SK-N-SH treated with all-trans-retinoic acid at 6 μM for 48 hours (cell line): ENCODE results near the gene LILRB5.

ENCODE experiments used
- CSDC2 ChIP-seq: fragments of 250-450 bp; sonication (Bioruptor Pico); IDR thresholded peaks from 2 replicates; pipeline ENCODE4 v1.5.0; 2020; ENCODE audit warnings: mild to moderate bottlenecking, moderate library complexity
- SNAI2 ChIP-seq: fragments of 250-450 bp; sonication (Bioruptor Pico); IDR thresholded peaks from 2 replicates; pipeline ENCODE4 v1.5.0; 2020; ENCODE audit warnings: mild to moderate bottlenecking, moderate library complexity
- ZC3H10 ChIP-seq: fragments of 250-450 bp; sonication (Bioruptor Pico); IDR thresholded peaks from 2 replicates; pipeline ENCODE4 v1.5.1; 2021; ENCODE audit warnings: mild to moderate bottlenecking, moderate library complexity
- ZNF565 ChIP-seq: fragments of 450-650 bp; formaldehyde crosslinking; conservative IDR thresholded peaks from 2 replicates; pipeline ENCODE4 v1.5.0; 2020; ENCODE audit warnings: low read depth, mild to moderate bottlenecking, moderate library complexity
- TF ChIP-seq, protein P1 (sequence below): fragments of 250-450 bp; sonication (Bioruptor Pico); IDR thresholded peaks from 2 replicates; pipeline ENCODE4 v1.8.0; 2020; ENCODE audit warnings: mild to moderate bottlenecking, moderate library complexity, borderline replicate concordance
- TF ChIP-seq, protein P2 (sequence below): fragments of 250-450 bp; sonication (Bioruptor Pico); IDR thresholded peaks from 2 replicates; pipeline ENCODE4 v1.5.0; 2020; ENCODE audit warnings: mild to moderate bottlenecking, moderate library complexity
- TF ChIP-seq, protein P3 (sequence below): fragments of 250-450 bp; sonication (Bioruptor Pico); IDR thresholded peaks from 2 replicates; pipeline ENCODE4 v1.5.1; 2021; ENCODE audit warnings: mild to moderate bottlenecking, moderate library complexity

DNA sequence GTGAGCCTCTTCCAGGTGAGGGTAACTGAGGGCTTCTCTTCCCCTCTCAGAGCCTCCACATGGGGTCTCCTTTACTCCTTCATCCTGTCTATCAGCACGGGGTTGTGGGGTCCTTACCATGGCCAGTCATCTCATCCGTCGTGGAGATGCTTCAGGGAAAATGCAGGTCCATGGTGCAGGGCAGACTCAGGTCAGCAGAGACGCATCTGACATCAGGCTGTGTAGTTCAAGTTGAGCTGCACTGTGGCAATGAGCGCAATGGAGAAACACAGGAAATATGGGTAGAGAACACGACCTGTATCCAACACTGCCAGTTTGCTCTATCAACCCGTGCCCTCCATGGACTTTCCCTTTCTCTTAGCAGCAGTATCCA is 42.0 kb upstream of the LILRB5 start:
- TF ChIP-seq, protein P1, sequence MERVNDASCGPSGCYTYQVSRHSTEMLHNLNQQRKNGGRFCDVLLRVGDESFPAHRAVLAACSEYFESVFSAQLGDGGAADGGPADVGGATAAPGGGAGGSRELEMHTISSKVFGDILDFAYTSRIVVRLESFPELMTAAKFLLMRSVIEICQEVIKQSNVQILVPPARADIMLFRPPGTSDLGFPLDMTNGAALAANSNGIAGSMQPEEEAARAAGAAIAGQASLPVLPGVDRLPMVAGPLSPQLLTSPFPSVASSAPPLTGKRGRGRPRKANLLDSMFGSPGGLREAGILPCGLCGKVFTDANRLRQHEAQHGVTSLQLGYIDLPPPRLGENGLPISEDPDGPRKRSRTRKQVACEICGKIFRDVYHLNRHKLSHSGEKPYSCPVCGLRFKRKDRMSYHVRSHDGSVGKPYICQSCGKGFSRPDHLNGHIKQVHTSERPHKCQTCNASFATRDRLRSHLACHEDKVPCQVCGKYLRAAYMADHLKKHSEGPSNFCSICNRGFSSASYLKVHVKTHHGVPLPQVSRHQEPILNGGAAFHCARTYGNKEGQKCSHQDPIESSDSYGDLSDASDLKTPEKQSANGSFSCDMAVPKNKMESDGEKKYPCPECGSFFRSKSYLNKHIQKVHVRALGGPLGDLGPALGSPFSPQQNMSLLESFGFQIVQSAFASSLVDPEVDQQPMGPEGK (CRISPR knock-in tag), result no peak
- TF ChIP-seq, protein P2, sequence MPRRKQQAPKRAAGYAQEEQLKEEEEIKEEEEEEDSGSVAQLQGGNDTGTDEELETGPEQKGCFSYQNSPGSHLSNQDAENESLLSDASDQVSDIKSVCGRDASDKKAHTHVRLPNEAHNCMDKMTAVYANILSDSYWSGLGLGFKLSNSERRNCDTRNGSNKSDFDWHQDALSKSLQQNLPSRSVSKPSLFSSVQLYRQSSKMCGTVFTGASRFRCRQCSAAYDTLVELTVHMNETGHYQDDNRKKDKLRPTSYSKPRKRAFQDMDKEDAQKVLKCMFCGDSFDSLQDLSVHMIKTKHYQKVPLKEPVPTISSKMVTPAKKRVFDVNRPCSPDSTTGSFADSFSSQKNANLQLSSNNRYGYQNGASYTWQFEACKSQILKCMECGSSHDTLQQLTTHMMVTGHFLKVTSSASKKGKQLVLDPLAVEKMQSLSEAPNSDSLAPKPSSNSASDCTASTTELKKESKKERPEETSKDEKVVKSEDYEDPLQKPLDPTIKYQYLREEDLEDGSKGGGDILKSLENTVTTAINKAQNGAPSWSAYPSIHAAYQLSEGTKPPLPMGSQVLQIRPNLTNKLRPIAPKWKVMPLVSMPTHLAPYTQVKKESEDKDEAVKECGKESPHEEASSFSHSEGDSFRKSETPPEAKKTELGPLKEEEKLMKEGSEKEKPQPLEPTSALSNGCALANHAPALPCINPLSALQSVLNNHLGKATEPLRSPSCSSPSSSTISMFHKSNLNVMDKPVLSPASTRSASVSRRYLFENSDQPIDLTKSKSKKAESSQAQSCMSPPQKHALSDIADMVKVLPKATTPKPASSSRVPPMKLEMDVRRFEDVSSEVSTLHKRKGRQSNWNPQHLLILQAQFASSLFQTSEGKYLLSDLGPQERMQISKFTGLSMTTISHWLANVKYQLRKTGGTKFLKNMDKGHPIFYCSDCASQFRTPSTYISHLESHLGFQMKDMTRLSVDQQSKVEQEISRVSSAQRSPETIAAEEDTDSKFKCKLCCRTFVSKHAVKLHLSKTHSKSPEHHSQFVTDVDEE (CRISPR knock-in tag), result no peak
- TF ChIP-seq CSDC2 (CRISPR knock-in tag), result no peak
- no peak for TF ChIP-seq ZC3H10 (CRISPR knock-in tag)
- TF ChIP-seq SNAI2 (CRISPR knock-in tag), result no peak
- TF ChIP-seq, protein P3, sequence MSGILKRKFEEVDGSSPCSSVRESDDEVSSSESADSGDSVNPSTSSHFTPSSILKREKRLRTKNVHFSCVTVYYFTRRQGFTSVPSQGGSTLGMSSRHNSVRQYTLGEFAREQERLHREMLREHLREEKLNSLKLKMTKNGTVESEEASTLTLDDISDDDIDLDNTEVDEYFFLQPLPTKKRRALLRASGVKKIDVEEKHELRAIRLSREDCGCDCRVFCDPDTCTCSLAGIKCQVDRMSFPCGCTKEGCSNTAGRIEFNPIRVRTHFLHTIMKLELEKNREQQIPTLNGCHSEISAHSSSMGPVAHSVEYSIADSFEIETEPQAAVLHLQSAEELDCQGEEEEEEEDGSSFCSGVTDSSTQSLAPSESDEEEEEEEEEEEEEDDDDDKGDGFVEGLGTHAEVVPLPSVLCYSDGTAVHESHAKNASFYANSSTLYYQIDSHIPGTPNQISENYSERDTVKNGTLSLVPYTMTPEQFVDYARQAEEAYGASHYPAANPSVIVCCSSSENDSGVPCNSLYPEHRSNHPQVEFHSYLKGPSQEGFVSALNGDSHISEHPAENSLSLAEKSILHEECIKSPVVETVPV (CRISPR knock-in tag), result no peak
- no peak for TF ChIP-seq ZNF565 (CRISPR knock-in tag)
